Right atrium auricular region (tissue), 2 donors: Measurements from ENCODE around the gene PTPN9. TPM values are rescaled to one million over a fixed set of nuclear protein-coding genes. Genes with fewer than 3 reads are reported as not detected.

ENCODE experiments used
- DNase-seq: peaks from one replicate; pipeline ENCODE4 v3.0.0-alpha.2; 2019; ENCODE audit warnings: low spot score
- H3K27ac ChIP-seq, 2 donors: fragments of 200-600 bp; sonication (generic); 1 replicate in 1 of 2; 2 replicates in 1 of 2; pipeline ENCODE4 v1.5.1; 2016 to 2019
- H3K27me3 ChIP-seq, 2 donors: fragments of 200-600 bp; sonication (generic); one replicate each; pipeline versions ENCODE4 v1.5.1 to v1.6.0; 2017 to 2019
- H3K36me3 ChIP-seq: fragments of 200-600 bp; sonication (generic); one replicate; pipeline ENCODE4 v1.5.1; 2016
- H3K4me1 ChIP-seq, 2 donors: fragments of 200-600 bp; sonication (generic); one replicate each; pipeline versions ENCODE4 v1.5.1 to v1.6.0; 2017 to 2019
- H3K4me3 ChIP-seq, 2 donors: fragments of 200-600 bp; sonication (generic); 1 replicate in 1 of 2; 2 replicates in 1 of 2; pipeline ENCODE4 v1.5.1; 2017 to 2019; ENCODE audit warnings: mild to moderate bottlenecking in 1 of 2, moderate library complexity in 1 of 2
- H3K9me3 ChIP-seq, 2 donors: fragments of 200-600 bp; sonication (generic); one replicate each; pipeline ENCODE4 v1.5.1; 2019
- CTCF ChIP-seq, 2 donors: fragments of 200-600 bp; sonication (generic); IDR thresholded peaks; one replicate each; pipeline ENCODE4 v1.5.1; 2019; ENCODE audit warnings: antibody characterized with exemption in 2 of 2
- total RNA-seq, 2 donors: library from RNA; depleted of rRNA; stranded (reverse); fragments of >200 nt; gene quantifications; one replicate each; pipeline ENCODE4 v1.1.0, GENCODE V29; 2016

PTPN9 gene
- total RNA-seq, 2 donors from 2014 or later: 9.6 to 9.9 TPM

GRCh38 chr15:75577401-75578172 is 1.5 kb downstream of the PTPN9 start:
- Histone ChIP-seq H3K4me3 (peak overlapping the region; percentile 85 to 95), H3K36me3 (no peaks in the 10 kb centered on the region), H3K9me3 (no peaks in the 10 kb centered on the region), H3K27me3 (no peaks in the 10 kb centered on the region), H3K4me1 (peaks cover 0 to 29% of the 10 kb centered on the region in 2 donors), H3K27ac (peak overlapping the region; percentile 92 to 95)
- no peak for DNase-seq
- TF ChIP-seq CTCF (IDR thresholded peaks at IDR 0.05): no peak

- Histone ChIP-seq H3K27me3 (no peaks in the 10 kb centered on the region), H3K4me1 (peaks cover 0 to 35% of the 10 kb centered on the region in 2 donors), H3K36me3 (no peaks in the 10 kb centered on the region), H3K9me3 (no peaks in the 10 kb centered on the region), H3K4me3 (no peak overlapping the region), H3K27ac (no peak overlapping the region)
- TF ChIP-seq CTCF (IDR thresholded peaks at IDR 0.05): no peak
- no peak for DNase-seq
Observed at GRCh38 chr15:75573648-75574384, 5.3 kb downstream of the PTPN9 start.

GRCh38 chr15:75570126-75570845 is 8.8 kb downstream of the PTPN9 start:
- peaks cover 0 to 19% of the 10 kb centered on the region in 2 donors for H3K4me1 ChIP-seq
- no peaks in the 10 kb centered on the region for H3K9me3 ChIP-seq
- no peak for DNase-seq
- no peak for TF ChIP-seq CTCF (IDR thresholded peaks at IDR 0.05)
- H3K4me3 ChIP-seq: no peak overlapping the region
- H3K27ac ChIP-seq: peak overlapping the region in 1 of 2 donors; percentile 35
- no peaks in the 10 kb centered on the region for H3K27me3 ChIP-seq
- peaks cover 5% of the 10 kb centered on the region for H3K36me3 ChIP-seq

GRCh38 chr15:75565062-75565970 is 13.8 kb downstream of the PTPN9 start:
- no peak overlapping the region for H3K4me3 ChIP-seq

More at GRCh38 chr15:75565062-75565970, 13.8 kb downstream of the PTPN9 start:
- no peaks in the 10 kb centered on the region for H3K27me3 ChIP-seq
- peaks cover 5% of the 10 kb centered on the region for H3K36me3 ChIP-seq
- no peak for TF ChIP-seq CTCF (IDR thresholded peaks at IDR 0.05)
- H3K9me3 ChIP-seq: no peaks in the 10 kb centered on the region
- no peak for DNase-seq
- peaks cover 0 to 8% of the 10 kb centered on the region in 2 donors for H3K4me1 ChIP-seq
- H3K27ac ChIP-seq: no peak overlapping the region
